Activated T-cell treated with anti-CD3 and anti-CD28 coated beads, Interleukin-2, amount 50 U/mL, for 72 hours (primary cell): ENCODE measurements around the gene NLGN1. TPM values are rescaled to one million over a fixed set of nuclear protein-coding genes. Genes with fewer than 3 reads are reported as not detected.
"Not testable (repeated sequence)": the region's sequence is repeated elsewhere in the genome, so short reads cannot be mapped to it uniquely, and the experiment has no call there.

ENCODE experiments used
- ATAC-seq, 2 donors: fragments of 150-1000 bp; cut with Tn5 transposase; replicated peaks in 1 of 2; 2 replicates each; pipeline ENCODE4 v1.10.0; 2021; ENCODE audit warnings: moderate library complexity in 2 of 2, mild to moderate bottlenecking in 1 of 2
- DNase-seq, 2 donors: peaks; one replicate each; pipeline ENCODE4 v3.0.0; 2021 to 2022; ENCODE audit warnings: mixed read lengths in 1 of 2
- H3K27ac Mint-ChIP-seq: one replicate; pipeline ENCODE4 v1.8.0; 2022; ENCODE audit warnings: mild to moderate bottlenecking, moderate library complexity, mixed read lengths
- H3K27me3 Mint-ChIP-seq: one replicate; pipeline ENCODE4 v1.8.0; 2022; ENCODE audit warnings: low read depth, mixed read lengths
- H3K36me3 Mint-ChIP-seq, 2 donors: one replicate each; pipeline ENCODE4 v1.8.0; 2022; ENCODE audit warnings: mixed read lengths in 2 of 2, mild to moderate bottlenecking in 1 of 2; ENCODE audit not compliant: insufficient read depth in 2 of 2
- H3K4me1 Mint-ChIP-seq: one replicate; pipeline ENCODE4 v1.8.0; 2022; ENCODE audit warnings: low read depth, mixed read lengths
- H3K4me3 Mint-ChIP-seq, 2 donors: one replicate each; pipeline ENCODE4 v1.8.0; 2022; ENCODE audit warnings: mild to moderate bottlenecking in 2 of 2, mixed read lengths in 2 of 2, moderate library complexity in 2 of 2
- H3K9me3 Mint-ChIP-seq, 2 donors: one replicate each; pipeline ENCODE4 v1.8.0; 2022; ENCODE audit warnings: mixed read lengths in 2 of 2
- total RNA-seq, 2 donors: library from RNA; stranded (reverse); gene quantifications; one replicate each; pipeline ENCODE4 v1.2.3, GENCODE V29; 2022

The NLGN1 gene
- total RNA-seq, 2 donors from 2014 or later, result not detected

- DNase-seq (no peak), ATAC-seq (no peak)
- Mint-ChIP-seq H3K27ac (no peak overlapping the region), H3K27me3 (peaks cover 32% of the 10 kb centered on the region), H3K4me3 (no peak overlapping the region), H3K36me3 (peaks cover 0 to 2% of the 10 kb centered on the region in 2 donors), H3K4me1 (peaks cover 21% of the 10 kb centered on the region), H3K9me3 (no peaks in the 10 kb centered on the region)
Measured at GRCh38 chr3:173401369-173401768, 3.8 kb downstream of the NLGN1 start.

- DNase-seq (no peak), ATAC-seq (no peak)
- Mint-ChIP-seq H3K4me1 (peaks cover 8% of the 10 kb centered on the region), H3K27ac (no peak overlapping the region), H3K27me3 (peaks cover 19% of the 10 kb centered on the region), H3K9me3 (no peaks in the 10 kb centered on the region), H3K4me3 (no peak overlapping the region), H3K36me3 (peaks cover 0 to 2% of the 10 kb centered on the region in 2 donors)
Measured at GRCh38 chr3:173402656-173403055, 5.1 kb downstream of the NLGN1 start.

- DNase-seq (no peak), ATAC-seq (no peak)
- H3K36me3 Mint-ChIP-seq, result no peaks in the 10 kb centered on the region
- no peak overlapping the region for H3K27ac Mint-ChIP-seq
- peaks cover 1% of the 10 kb centered on the region for H3K4me1 Mint-ChIP-seq
- no peaks in the 10 kb centered on the region for H3K9me3 Mint-ChIP-seq
- H3K27me3 Mint-ChIP-seq, result peaks cover 12% of the 10 kb centered on the region
- no peak overlapping the region for H3K4me3 Mint-ChIP-seq
Measured at GRCh38 chr3:173403376-173403775, 5.8 kb downstream of the NLGN1 start.

GRCh38 chr3:173404156-173404555 is 6.6 kb downstream of the NLGN1 start:
- no peak overlapping the region for H3K4me3 Mint-ChIP-seq

GRCh38 chr3:173410436-173410835 is 12.9 kb downstream of the NLGN1 start:
- Mint-ChIP-seq H3K9me3 (no peaks in the 10 kb centered on the region), H3K36me3 (no peaks in the 10 kb centered on the region), H3K27ac (no peak overlapping the region), H3K4me3 (no peak overlapping the region), H3K27me3 (no peaks in the 10 kb centered on the region), H3K4me1 (no peaks in the 10 kb centered on the region)
- ATAC-seq (no peak), DNase-seq (no peak)

More at GRCh38 chr3:173404156-173404555, 6.6 kb downstream of the NLGN1 start:
- Mint-ChIP-seq H3K9me3 (no peaks in the 10 kb centered on the region), H3K27ac (no peak overlapping the region), H3K36me3 (no peaks in the 10 kb centered on the region), H3K27me3 (peaks cover 4% of the 10 kb centered on the region), H3K4me1 (no peaks in the 10 kb centered on the region)
- no peak for ATAC-seq
- DNase-seq, result no peak

- H3K27me3 Mint-ChIP-seq, result no peaks in the 10 kb centered on the region
- ATAC-seq (no peak), DNase-seq (no peak)
- no peaks in the 10 kb centered on the region for H3K36me3 Mint-ChIP-seq
- no peaks in the 10 kb centered on the region for H3K9me3 Mint-ChIP-seq
- H3K4me1 Mint-ChIP-seq, result no peaks in the 10 kb centered on the region
- H3K4me3 Mint-ChIP-seq, result no peak overlapping the region
- H3K27ac Mint-ChIP-seq, result no peak overlapping the region
Measured at GRCh38 chr3:173410849-173411248, 13.3 kb downstream of the NLGN1 start.

- H3K4me1 Mint-ChIP-seq, result no peaks in the 10 kb centered on the region
- no peaks in the 10 kb centered on the region for H3K9me3 Mint-ChIP-seq
- H3K36me3 Mint-ChIP-seq, result no peaks in the 10 kb centered on the region
- no peaks in the 10 kb centered on the region for H3K27me3 Mint-ChIP-seq
- DNase-seq, result no peak
- no peak overlapping the region for H3K4me3 Mint-ChIP-seq
- H3K27ac Mint-ChIP-seq, result no peak overlapping the region
- ATAC-seq, result no peak
Measured at GRCh38 chr3:173411375-173411973, 13.9 kb downstream of the NLGN1 start.

GRCh38 chr3:173416070-173416469 is 18.5 kb downstream of the NLGN1 start:
- H3K27ac Mint-ChIP-seq, result no peak overlapping the region
- ATAC-seq (no peak), DNase-seq (no peak)
- H3K27me3 Mint-ChIP-seq, result no peaks in the 10 kb centered on the region
- H3K4me3 Mint-ChIP-seq, result no peak overlapping the region
- H3K4me1 Mint-ChIP-seq, result no peaks in the 10 kb centered on the region
- no peaks in the 10 kb centered on the region for H3K9me3 Mint-ChIP-seq
- H3K36me3 Mint-ChIP-seq, result no peaks in the 10 kb centered on the region

- no peak overlapping the region for H3K4me3 Mint-ChIP-seq
- peaks cover 0 to 3% of the 10 kb centered on the region in 2 donors for H3K36me3 Mint-ChIP-seq
- H3K9me3 Mint-ChIP-seq, result peaks cover 0 to 6% of the 10 kb centered on the region in 2 donors
- H3K4me1 Mint-ChIP-seq, result no peaks in the 10 kb centered on the region
- no peaks in the 10 kb centered on the region for H3K27me3 Mint-ChIP-seq
- ATAC-seq (no peak), DNase-seq (no peak)
- no peak overlapping the region for H3K27ac Mint-ChIP-seq
Measured at GRCh38 chr3:173429076-173429475, 31.5 kb downstream of the NLGN1 start.

GRCh38 chr3:173429527-173429926 is 32.0 kb downstream of the NLGN1 start:
- Mint-ChIP-seq H3K36me3 (peaks cover 0 to 3% of the 10 kb centered on the region in 2 donors), H3K9me3 (peaks cover 0 to 6% of the 10 kb centered on the region in 2 donors), H3K4me1 (no peaks in the 10 kb centered on the region), H3K27ac (no peak overlapping the region), H3K27me3 (no peaks in the 10 kb centered on the region), H3K4me3 (no peak overlapping the region)
- no peak for ATAC-seq
- DNase-seq, result no peak

GRCh38 chr3:173430576-173430975 is 33.0 kb downstream of the NLGN1 start:
- no peaks in the 10 kb centered on the region for H3K4me1 Mint-ChIP-seq
- no peak overlapping the region for H3K27ac Mint-ChIP-seq
- DNase-seq (no peak), ATAC-seq (no peak)
- no peaks in the 10 kb centered on the region for H3K27me3 Mint-ChIP-seq
- peaks cover 0 to 3% of the 10 kb centered on the region in 2 donors for H3K36me3 Mint-ChIP-seq
- H3K4me3 Mint-ChIP-seq, result no peak overlapping the region
- peaks cover 0 to 6% of the 10 kb centered on the region in 2 donors for H3K9me3 Mint-ChIP-seq

- ATAC-seq, result no peak
- Mint-ChIP-seq H3K9me3 (peaks cover 2 to 8% of the 10 kb centered on the region in 2 donors), H3K36me3 (no peaks in the 10 kb centered on the region), H3K27me3 (no peaks in the 10 kb centered on the region), H3K4me3 (no peak overlapping the region), H3K4me1 (no peaks in the 10 kb centered on the region), H3K27ac (no peak overlapping the region)
- no peak for DNase-seq
Measured at GRCh38 chr3:173439004-173439403, 41.5 kb downstream of the NLGN1 start.

- no peak for ATAC-seq
- DNase-seq, result no peak
- no peaks in the 10 kb centered on the region for H3K27me3 Mint-ChIP-seq
- no peak overlapping the region for H3K27ac Mint-ChIP-seq
- H3K4me1 Mint-ChIP-seq, result no peaks in the 10 kb centered on the region
- no peaks in the 10 kb centered on the region for H3K36me3 Mint-ChIP-seq
- no peak overlapping the region for H3K4me3 Mint-ChIP-seq
- peaks cover 2 to 8% of the 10 kb centered on the region in 2 donors for H3K9me3 Mint-ChIP-seq
Measured at GRCh38 chr3:173440514-173440913, 43.0 kb downstream of the NLGN1 start.

GRCh38 chr3:173451561-173451960 is 54.0 kb downstream of the NLGN1 start:
- H3K36me3 Mint-ChIP-seq, H3K4me1 Mint-ChIP-seq, H3K27me3 Mint-ChIP-seq, H3K27ac Mint-ChIP-seq, H3K4me3 Mint-ChIP-seq, H3K9me3 Mint-ChIP-seq, DNase-seq, ATAC-seq: not testable (repeated sequence)
